ENCODE results near the gene PHYHIPL.

Gene PHYHIPL

GRCh38 chr10:59135275-59135674 is 41.2 kb upstream of the PHYHIPL start:
- no peak overlapping the region for H3K27ac ChIP-seq
- TF ChIP-seq ZFX (IDR thresholded peaks at IDR 0.05; ENCODE audit: borderline replicate concordance): no peak
- TF ChIP-seq, protein P1, sequence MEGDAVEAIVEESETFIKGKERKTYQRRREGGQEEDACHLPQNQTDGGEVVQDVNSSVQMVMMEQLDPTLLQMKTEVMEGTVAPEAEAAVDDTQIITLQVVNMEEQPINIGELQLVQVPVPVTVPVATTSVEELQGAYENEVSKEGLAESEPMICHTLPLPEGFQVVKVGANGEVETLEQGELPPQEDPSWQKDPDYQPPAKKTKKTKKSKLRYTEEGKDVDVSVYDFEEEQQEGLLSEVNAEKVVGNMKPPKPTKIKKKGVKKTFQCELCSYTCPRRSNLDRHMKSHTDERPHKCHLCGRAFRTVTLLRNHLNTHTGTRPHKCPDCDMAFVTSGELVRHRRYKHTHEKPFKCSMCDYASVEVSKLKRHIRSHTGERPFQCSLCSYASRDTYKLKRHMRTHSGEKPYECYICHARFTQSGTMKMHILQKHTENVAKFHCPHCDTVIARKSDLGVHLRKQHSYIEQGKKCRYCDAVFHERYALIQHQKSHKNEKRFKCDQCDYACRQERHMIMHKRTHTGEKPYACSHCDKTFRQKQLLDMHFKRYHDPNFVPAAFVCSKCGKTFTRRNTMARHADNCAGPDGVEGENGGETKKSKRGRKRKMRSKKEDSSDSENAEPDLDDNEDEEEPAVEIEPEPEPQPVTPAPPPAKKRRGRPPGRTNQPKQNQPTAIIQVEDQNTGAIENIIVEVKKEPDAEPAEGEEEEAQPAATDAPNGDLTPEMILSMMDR (IDR thresholded peaks at IDR 0.05): no peak

GRCh38 chr10:59138052-59138451 is 38.4 kb upstream of the PHYHIPL start:
- no peak overlapping the region for H3K27ac ChIP-seq
- TF ChIP-seq, protein P1 (IDR thresholded peaks at IDR 0.05): no peak
- no peak for TF ChIP-seq ZFX (IDR thresholded peaks at IDR 0.05; ENCODE audit: borderline replicate concordance)

DNA sequence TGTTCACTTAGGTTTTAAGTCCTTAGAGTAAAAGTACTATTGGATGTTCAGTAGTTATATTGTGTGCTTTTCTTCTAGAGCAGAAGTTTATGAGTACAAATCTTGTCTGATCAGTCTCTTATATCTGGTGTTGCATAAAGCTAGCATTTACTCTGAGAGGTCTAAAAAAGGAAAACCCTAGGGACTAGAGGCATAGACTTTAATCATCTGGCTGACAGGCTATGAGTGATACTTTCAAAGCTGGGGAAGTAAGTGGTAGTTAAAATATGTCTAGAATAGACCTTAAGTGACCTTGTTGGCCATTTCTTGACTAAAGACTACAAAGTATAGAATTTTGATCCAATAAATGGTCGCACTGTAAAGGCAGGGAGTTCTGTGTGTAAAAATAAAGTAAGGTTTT is 32.9 kb upstream of the PHYHIPL start:
- TF ChIP-seq, protein P1 (IDR thresholded peaks at IDR 0.05): no peak
- TF ChIP-seq ZFX (IDR thresholded peaks at IDR 0.05; ENCODE audit: borderline replicate concordance): no peak

DNA sequence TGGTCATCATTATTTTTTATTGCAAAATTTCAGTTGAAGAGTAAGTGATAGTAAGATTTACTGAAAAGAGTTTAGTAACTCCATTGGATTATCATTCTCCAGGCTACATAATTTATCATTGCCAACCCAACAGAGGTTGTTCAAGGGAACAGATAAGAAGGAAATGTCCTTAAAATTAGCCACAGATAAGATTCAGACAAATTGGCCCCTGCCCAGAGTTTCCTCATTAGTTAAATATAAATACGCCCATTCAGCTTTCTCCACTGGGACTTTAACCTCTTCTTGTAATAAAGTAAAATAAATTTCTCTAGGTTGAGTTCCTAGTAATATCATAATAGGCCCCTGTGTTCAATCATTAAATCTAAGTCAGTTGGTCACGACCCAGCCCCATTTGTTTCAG is 27.7 kb upstream of the PHYHIPL start:
- H3K27ac ChIP-seq: no peak overlapping the region
- TF ChIP-seq, protein P1 (IDR thresholded peaks at IDR 0.05): no peak
- TF ChIP-seq ZFX (IDR thresholded peaks at IDR 0.05; ENCODE audit: borderline replicate concordance): no peak

More for the DNA sequence above, 32.9 kb upstream of the PHYHIPL start:
- H3K27ac ChIP-seq: no peak overlapping the region

DNA sequence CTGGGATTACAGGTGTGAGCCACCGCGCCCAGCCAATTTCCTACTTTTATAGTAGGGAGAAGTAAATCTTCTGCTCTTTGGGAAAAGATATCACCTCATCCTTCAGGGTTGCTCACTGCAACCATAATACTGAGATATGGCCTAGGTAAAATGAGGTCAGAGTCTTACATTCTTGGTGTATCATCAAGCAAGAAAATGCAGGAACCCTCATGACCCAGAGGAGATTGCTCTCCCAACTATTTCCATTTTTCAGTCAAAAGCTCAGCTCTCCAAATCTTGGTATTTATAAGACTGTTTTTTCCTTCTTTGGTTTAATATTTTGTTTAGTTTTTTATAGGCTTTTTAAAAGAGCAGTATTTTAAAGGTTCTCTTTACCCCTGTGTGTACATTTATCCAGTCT is 20.9 kb upstream of the PHYHIPL start:
- TF ChIP-seq, protein P1 (IDR thresholded peaks at IDR 0.05): no peak
- TF ChIP-seq ZFX (IDR thresholded peaks at IDR 0.05; ENCODE audit: borderline replicate concordance): no peak

DNA sequence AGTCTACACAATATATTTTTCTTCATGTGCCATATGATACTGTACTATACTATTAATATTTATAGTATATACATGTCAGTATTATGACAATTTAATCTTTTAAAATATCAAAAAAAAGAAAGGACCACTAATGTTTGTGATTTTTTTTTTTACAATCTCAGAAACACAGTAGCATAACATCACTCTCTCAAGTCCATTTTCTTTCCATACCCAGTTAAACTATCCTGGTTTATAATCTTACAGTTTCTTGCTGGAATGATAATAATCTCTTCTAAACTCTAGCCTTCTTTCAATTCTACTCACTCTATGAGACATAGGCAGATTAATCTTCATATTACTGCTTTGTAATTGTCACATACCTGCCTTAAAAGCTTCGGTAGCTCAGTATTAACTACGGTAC is 8.9 kb upstream of the PHYHIPL start:
- no peak for TF ChIP-seq ZFX (IDR thresholded peaks at IDR 0.05; ENCODE audit: borderline replicate concordance)
- TF ChIP-seq, protein P1 (IDR thresholded peaks at IDR 0.05): no peak
- H3K27ac ChIP-seq: no peak overlapping the region

More for the DNA sequence above, 20.9 kb upstream of the PHYHIPL start:
- no peak overlapping the region for H3K27ac ChIP-seq

- TF ChIP-seq ZFX (IDR thresholded peaks at IDR 0.05; ENCODE audit: borderline replicate concordance): no peak
- TF ChIP-seq, protein P1 (IDR thresholded peaks at IDR 0.05): no peak
- H3K27ac ChIP-seq: no peak overlapping the region
Measured at GRCh38 chr10:59172567-59172966, 3.9 kb upstream of the PHYHIPL start.
